HPDE6-E6E7 (cell line): ENCODE data around the gene CTAGE1.
"Not testable (repeated sequence)": the region's sequence is repeated elsewhere in the genome, so short reads cannot be mapped to it uniquely, and the experiment has no call there.

Experiments used
- DNase-seq: peaks from one replicate; pipeline ENCODE4 v3.0.0; 2011; ENCODE audit warnings: missing footprints; ENCODE audit errors: extremely low spot score

The CTAGE1 gene

GRCh38 chr18:22417496-22418188 is at the start of gene CTAGE1:
Gene CTAGE1 (minus strand): TSS chr18:22417915. CDS start chr18:22417811, 104 bp downstream.
- DNase-seq, result no peak

GRCh38 chr18:22466608-22467395 is 49.1 kb upstream of the CTAGE1 start:
- DNase-seq, result peak; percentile 38

- DNase-seq, result peak; percentile 81
Observed at GRCh38 chr18:22465859-22466457, 48.2 kb upstream of the CTAGE1 start.

- no peak for DNase-seq
Observed at GRCh38 chr18:22463076-22463475, 45.4 kb upstream of the CTAGE1 start.

- DNase-seq, result no peak
Observed at GRCh38 chr18:22459491-22459890, 41.8 kb upstream of the CTAGE1 start.

GRCh38 chr18:22457524-22457923 is 39.8 kb upstream of the CTAGE1 start:
- DNase-seq, result no peak

- DNase-seq, result no peak
Observed at GRCh38 chr18:22456547-22456946, 38.8 kb upstream of the CTAGE1 start.

GRCh38 chr18:22456116-22456480 is 38.4 kb upstream of the CTAGE1 start:
- DNase-seq, result no peak

- DNase-seq, result no peak
Observed at GRCh38 chr18:22455425-22456115, 37.9 kb upstream of the CTAGE1 start.

GRCh38 chr18:22453315-22453714 is 35.6 kb upstream of the CTAGE1 start:
- no peak for DNase-seq

GRCh38 chr18:22452226-22452668 is 34.5 kb upstream of the CTAGE1 start:
- no peak for DNase-seq

- DNase-seq, result no peak
Observed at GRCh38 chr18:22451796-22452195, 34.1 kb upstream of the CTAGE1 start.

GRCh38 chr18:22450766-22451165 is 33.1 kb upstream of the CTAGE1 start:
- DNase-seq, result not testable (repeated sequence)

- not testable (repeated sequence) for DNase-seq
Observed at GRCh38 chr18:22450318-22450717, 32.6 kb upstream of the CTAGE1 start.

GRCh38 chr18:22449753-22450152 is 32.0 kb upstream of the CTAGE1 start:
- DNase-seq, result not testable (repeated sequence)

GRCh38 chr18:22448238-22448637 is 30.5 kb upstream of the CTAGE1 start:
- DNase-seq, result no peak

GRCh38 chr18:22447792-22448191 is 30.1 kb upstream of the CTAGE1 start:
- DNase-seq, result no peak

GRCh38 chr18:22446911-22447310 is 29.2 kb upstream of the CTAGE1 start:
- no peak for DNase-seq

GRCh38 chr18:22446325-22446724 is 28.6 kb upstream of the CTAGE1 start:
- DNase-seq, result no peak

- DNase-seq, result no peak
Observed at GRCh38 chr18:22441638-22442037, 23.9 kb upstream of the CTAGE1 start.

GRCh38 chr18:22439447-22439846 is 21.7 kb upstream of the CTAGE1 start:
- DNase-seq, result no peak

- DNase-seq, result no peak
Observed at GRCh38 chr18:22436136-22436535, 18.4 kb upstream of the CTAGE1 start.
